Effector CD4-positive, alpha-beta T cell (primary cell): ENCODE results near the gene RNU6-9.
"Not testable (repeated sequence)": the region's sequence is repeated elsewhere in the genome, so short reads cannot be mapped to it uniquely, and the experiment has no call there.

Source experiments
- DNase-seq: peaks from one replicate; pipeline ENCODE4 v3.0.0-alpha.2; 2020

Gene RNU6-9

DNA sequence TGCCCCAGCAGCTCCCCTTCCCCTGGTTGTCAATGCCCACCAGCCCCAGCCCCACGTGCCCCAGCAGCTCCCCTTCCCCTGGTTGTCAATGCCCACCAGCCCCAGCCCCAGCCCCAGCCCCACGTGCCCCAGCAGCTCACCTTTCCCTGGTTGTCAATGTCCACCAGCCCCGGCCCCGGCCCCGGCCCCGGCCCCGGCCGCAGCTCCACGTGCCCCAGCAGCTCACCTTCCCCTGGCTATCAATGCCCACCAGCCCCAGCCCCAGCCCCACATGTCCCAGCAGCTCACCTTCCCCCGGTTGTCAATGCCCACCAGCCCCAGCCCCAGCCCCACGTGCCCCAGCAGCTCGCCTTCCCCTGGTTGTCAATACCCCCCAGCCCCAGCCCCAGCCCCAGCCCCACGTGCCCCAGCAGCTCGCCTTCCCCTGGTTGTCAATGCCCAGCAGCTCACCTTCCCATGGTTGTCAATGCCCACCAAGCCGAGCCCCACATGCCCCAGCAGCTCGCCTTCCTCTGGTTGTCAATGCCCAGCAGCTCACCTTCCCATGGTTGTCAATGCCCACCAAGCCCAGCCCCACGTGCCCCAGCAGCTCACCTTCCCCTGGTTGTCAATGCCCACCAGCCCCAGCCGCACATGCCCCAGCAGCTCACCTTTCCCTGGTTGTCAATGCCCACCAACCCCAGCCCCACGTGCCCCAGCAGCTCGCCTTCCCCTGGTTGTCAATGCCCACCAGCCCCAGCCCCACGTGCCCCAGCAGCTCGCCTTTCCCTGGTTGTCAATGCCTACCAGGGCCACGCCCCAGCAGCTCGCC lies 14.3 kb upstream of the RNU6-9 start:
- not testable (repeated sequence) for DNase-seq

DNA sequence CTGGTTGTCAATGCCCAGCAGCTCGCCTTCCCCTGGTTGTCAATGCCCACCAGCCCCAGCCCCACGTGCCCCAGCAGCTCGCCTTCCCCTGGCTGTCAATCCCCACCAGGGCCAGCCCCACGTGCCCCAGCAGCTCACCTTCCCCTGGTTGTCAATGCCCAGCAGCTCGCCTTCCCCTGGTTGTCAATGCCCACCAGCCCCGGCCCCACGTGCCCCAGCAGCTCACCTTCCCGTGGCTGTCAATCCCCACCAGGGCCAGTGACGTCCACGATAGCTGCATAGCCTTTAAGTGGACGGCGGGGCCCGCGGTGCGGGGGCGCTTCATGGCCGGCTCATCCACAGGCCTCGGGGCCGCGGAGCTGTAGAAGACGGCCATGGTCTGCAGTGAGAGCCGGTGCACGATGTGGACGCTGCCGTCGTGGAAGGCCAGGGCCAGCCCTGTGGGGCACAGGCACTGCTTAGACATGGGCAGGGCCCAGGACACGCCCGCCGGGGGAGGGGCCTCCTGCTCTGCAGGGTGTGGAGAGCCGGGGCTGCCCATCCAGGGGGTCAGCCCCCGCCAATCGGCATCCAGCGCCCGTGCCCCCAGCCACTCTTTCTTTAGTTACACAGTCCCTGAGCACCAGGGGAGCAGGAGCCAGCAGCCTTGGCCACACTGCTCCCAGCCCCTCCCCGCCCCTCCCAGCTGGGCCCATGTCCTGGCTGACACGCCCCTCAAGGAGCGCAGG lies 13.4 kb upstream of the RNU6-9 start:
- no peak for DNase-seq

DNA sequence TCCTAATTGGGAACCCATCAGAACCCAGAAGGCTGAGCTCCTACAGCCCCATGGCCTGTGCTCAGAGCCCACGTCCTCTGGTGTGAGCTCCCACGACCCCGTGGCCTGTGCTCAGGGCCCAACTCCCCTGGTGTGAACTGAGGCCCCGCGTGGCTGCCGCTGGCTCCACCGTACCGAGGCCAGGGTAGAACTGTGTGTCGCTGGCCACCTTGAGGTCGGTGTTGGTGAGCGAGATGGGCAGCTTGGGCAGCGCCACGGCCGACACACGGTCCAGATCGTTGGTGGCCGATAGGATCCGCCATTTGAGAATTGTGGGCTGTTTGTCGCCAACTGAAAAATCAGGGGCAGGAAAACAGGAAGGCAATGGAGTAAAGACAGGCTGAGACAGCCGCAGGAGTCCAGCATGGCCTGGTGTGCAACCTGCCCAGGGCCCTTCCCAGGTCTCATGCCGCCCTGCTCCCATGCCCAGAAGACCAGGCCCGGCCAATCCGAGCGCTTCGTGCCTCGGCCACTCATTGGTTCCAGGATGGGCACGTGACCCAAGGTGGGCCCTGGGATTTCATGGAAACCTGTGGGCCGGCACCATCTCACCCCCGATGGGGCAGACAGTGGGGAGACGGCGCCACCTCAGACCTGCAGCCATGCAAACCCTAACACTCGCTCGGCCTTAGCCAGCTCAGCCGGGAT lies 11.8 kb upstream of the RNU6-9 start:
- DNase-seq: no peak

DNA sequence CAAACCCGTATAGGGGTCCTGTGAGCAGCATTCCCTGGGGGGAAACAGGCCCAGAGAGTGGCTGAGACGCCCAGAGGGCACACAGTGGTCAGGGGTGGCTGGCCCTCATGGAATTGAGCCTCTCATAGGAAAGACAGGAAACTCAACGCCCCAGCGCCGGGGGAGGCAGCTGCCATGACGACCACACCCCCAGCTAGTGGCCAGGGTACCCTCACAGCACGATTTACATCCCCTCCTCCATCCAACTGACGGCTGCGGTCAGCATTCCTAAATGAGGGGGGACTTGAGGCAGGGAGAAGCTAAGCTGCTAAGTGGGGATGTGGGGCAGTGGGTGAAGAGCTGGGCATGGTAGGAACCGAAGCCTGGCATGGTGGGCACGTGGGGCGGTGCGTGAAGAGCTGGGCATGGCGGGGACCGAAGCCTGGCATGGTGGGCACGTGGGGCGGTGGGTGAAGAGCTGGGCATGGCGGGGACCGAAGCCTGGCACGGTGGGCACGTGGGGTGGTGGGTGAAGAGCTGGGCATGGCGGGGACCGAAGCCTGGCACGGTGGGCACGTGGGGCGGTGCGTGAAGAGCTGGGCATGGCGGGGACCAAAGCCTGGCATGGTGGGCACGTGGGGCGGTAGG lies 10.3 kb upstream of the RNU6-9 start:
- DNase-seq: no peak

DNA sequence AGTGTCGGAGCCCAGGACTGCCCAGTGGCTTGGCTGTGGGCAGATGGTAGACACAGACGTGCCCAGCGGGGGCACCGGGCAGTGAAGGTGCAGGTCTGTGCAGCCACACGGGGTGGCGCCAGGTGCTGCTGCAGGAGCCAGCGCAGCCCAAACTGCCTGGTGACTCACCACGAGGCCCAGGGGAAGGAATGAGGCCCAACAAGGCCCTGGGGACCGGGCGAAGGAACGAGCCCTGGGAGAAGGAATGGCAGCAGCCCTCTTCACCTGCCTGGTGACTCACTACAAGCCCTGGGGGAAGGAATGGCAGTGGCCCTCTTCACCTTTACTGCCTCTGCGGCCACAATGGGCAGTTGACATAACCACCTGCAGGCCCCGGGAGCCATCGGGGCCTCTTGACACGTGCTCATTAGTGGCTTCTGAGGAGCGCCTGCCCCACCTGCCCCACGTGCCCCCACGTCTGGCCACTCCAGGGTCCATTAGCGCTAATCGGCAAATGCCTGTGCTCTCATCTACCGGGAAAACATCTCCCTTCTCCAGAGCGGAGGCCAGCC lies 9.5 kb upstream of the RNU6-9 start:
- no peak for DNase-seq

DNA sequence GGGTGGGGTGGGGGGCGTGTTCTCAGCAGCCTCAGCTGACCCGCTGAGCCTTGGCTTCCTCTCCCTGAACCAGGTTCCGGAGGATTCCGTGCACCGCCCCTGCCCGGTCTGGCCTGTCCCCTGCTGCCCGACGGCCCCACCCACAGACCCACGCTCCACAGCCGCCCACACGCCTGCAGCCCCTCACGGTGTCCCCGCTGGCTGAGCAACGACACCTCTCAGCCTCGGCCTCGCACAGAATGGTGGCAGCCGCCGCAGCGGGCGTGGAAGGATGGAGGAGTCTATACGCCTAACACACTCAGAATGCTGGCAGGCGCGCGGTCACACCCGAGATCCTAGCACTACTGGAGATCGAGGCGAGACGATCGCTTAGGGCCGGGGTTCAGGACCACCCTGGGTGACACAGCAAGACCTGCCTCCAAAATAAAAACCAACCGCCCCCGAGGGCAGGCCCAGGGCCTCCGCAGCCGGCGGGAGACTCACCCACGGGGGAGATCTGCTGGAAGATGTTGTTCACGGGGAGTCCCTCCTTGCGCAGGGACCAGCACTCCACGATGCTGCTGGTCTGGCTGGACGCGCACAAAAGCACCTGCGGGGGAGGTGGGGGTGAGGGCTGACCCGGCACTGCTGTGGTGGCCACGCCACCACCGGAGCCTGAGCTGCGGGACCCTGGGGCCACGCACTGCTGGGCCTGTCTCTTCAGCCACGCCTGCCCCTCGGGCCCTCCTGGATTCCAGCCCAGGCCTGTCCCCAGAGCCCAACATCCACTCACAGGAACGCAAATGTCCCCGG lies 8.7 kb upstream of the RNU6-9 start:
- DNase-seq: no peak

DNA sequence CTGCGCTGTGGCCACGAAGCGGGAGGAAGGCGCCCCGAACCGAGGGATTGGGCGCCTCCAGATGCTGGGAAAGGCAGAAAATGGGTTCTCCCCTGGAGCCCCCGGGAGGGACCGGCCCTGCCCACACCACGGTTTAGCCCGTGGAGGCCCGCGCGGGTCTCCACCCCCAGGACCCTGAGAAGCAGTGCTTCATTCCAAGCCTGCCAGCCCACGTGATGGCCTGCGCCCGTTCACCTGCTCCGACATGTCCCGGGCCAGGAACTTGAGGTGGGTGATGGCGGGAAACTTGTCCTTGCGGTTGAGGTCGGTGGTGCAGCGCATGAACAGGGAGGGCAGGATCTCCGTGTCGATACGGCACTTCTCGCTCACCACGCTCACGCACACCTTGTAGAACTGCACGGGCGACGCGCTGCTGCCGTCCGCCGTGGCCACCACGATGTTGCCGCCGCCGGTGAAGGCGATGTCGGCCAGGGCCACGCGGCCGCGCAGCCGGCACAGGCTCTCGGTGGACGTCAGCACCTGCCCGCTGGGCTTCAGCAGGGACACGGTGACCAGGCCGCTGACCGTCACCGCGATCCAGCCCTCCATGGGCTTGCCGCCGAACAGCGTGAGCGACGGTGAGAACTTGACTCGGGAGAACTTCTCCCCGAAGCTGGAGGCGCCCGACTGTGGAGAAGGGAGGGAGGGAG lies 7.6 kb upstream of the RNU6-9 start:
- DNase-seq: no peak

DNA sequence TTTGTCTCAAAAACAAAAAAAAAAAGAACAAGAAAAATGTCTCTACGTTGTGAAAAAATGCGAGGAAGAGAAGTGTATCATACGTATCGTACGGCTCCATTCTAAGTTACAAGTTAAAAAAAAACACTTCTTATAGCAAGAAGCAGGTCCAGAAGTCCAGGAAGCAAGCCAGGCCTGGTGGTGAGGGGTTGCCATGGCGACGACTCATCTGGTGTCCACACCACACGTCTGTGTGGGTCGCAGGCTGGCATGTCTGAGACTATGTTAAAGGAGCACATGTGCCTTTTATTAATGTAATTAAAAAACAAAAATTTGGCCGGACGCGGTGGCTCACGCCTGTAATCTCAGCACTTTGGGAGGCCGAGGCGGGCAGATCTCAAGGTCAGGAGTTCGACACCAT lies 6.2 kb upstream of the RNU6-9 start:
- DNase-seq: no peak

DNA sequence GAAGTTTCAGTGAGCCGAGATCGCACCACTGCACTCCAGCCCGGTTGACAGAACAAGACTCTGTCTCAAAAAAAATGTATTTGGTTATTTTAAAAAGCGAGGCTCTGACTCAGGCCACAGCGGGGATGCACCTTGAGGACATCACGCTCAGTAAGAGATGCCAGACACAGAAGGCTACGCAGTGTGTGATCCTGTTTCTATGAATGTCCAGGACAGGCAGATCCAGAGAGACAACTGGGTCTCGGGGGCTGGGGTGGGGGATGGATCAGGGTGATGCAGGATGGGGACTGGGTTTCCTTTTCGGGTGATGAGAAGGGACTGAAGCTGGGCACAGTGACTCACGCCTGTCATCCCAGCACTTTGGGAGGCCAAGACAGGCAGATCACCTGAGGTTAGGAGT lies 5.7 kb upstream of the RNU6-9 start:
- DNase-seq: no peak

DNA sequence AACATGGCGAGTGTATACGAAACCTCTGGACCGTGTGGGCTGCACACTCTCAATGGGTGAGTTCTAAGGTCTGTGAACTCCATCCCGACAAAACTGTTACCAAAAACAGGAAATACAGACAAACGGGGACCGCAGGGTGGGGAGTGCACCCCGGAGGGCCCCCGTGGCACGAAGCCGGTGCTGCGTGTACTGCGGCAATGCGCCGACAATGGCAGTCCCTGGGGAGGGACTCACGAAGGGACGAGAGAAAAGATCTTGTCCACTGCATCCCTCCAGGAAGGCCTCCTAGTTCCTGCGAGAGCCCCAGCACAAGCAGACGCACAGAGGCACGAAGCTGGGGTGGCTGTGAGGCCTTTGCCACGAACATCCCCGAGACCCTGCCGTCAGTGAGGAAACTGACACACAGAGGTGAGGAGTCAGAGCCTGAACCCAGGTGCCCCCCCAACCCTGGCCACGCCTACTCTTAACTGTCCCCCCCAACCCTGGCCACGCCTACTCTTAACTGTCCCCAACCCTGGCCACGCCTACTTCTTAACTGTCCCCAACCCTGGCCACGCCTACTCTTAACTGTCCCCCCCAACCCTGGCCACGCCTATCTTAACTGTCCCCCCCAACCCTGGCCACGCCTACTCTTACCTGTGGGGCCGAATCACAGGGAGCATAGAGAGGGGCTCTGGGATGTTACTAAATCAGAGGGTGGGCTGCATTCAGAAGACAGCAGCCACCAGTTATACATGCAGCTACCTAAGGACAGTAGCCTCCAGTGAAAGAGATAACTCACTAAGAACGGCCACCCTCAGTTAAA lies 4.5 kb upstream of the RNU6-9 start:
- DNase-seq: peak; percentile 39

DNA sequence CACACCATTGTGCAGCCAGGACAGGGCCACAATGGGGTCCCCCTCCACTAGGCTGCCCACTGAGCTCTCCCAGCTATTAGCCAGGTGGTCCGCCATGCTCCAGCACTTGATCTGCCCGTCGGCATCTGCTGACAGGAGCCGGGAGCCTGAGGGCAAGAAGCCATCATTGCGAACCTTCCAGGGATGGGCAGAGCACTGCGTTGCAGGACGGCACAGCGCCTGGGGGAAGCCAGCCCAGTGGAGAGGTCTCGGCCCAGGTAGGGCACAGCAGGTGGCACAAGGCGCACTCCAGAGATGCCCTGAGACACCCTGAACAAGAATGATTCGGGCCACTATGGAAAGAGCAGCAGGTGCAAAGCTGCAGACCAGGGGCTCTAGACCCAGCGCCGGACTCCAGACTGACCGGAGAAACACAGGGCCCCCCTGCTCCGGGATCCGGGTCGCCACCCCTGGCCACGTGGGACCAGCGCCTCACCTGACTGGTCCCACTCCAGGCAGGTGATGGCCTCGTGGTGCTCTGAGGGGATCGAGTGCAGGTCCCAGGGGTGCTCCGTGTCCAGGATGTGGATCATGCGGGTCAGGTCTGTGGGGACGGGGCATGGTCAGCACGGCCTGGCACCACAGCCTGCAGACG lies 3.5 kb upstream of the RNU6-9 start:
- no peak for DNase-seq

DNA sequence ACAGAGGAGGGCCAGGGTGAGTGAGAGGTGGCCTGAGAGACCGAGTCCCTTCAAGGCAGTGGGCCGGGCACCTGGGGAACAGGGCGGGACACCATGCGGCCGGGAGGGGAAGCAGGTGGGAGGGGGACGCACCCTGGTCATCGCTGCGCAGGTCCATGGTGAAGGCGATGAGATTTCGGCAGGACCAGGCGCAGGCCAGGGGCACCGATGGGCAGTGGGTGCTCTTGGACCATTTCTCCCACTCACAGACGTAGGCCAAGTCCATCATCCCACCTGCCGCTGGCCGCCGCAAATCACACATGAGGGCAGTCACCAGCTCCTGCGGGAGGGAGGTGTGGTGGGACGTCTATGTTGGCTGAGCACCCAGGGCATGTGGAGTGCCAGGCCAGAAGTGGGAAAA lies 2.5 kb upstream of the RNU6-9 start:
- no peak for DNase-seq

DNA sequence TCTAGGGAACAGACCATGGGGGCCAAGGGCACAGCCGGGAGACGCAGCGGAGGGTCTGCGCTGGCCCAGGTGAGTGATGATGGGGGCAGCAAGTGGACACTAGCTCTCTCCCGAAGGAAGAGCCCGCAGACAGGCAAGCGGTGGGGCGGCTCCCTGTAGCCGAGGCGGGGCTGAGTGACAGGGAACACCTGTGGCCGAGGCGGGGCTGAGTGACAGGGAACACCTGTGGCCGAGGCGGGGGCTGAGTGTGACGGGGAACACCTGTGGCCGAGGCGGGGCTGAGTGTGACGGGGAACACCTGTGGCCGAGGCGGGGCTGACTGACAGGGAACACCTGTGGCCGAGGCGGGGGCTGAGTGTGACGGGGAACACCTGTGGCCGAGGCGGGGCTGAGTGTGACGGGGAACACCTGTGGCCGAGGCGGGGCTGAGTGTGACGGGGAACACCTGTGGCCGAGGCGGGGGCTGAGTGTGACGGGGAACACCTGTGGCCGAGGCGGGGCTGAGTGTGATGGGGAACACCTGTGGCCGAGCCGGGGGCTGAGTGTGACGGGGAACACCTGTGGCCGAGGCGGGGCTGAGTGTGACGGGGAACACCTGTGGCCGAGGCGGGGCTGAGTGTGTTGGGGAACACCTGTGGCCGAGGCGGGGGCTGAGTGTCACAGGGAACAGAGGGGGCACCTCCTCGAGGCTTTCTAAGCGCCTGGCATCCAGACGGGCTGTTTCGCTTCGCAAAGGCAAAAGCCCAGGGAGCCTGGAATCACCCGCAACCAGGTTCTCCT lies 1.7 kb upstream of the RNU6-9 start:
- DNase-seq: not testable (repeated sequence)

DNA sequence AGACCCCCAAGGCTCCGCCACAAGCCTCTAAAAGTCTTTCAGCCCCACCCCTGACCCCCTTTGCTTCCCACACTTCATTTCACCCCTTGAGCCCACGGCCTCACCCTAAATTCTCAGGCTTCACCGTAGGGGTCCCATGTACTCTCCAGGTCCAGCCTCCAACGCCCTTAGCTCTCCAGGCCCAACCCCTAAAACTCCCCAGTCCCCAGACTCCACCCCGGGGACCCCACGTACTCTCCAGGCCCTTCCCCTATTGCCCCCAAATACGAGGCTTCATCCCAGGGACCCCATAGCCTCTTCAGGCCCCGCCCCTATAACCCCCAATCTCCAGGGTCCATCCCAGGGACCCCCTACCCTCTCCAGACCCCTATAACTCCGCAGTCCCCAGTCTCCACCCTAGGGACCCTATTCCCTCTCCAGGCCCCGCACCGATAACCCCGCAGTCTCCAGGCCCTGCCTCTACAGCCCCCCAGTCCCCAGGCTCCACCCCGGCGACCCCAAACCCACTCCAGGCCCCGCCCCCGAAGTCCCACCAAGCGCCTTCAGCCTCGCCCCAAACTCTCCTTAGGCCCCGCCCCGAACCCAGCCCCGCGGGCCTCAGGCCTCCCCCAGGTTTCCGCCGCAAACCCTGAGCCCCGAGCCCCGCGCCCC lies 916 bp upstream of the RNU6-9 start:
- no peak for DNase-seq

DNA sequence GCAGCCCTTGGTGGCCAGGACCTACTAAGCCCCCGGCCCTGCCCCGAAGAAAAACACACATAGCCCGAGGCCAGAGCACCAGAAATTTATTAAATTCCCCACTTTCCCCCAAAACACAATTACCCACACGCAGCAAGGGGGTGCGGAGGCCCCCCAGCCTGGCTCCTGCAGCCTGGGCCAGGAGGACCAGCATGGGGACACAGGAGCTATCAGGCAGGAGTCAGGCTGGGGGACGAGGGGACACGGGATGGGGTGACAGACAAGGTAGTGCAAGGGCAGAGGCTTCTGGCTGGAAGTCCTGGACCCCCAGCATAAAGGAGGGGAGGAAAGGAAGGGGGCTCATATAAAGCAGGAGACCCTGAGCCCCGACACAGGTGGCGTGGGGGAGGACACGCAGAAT lies 3.1 kb downstream of the RNU6-9 start:
- DNase-seq: no peak

DNA sequence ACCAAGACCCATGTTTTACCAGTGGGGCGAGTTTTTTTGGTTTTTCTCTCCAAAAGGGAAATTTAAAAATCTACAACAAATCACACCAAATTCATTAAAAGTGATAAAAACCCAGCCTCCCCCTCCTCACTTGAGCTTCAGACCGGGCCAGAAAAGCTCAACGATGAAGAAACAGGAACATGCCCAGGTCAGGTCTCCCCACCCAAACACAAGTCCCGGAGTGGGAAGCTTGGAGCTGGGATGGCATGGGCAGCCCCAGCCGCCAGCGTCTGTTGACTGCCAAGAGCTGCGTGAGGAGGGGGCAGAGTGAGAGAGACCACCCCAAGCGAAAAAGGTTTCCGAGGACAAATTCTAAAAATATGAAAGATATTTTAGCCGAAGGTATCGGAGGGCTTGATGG lies 3.7 kb downstream of the RNU6-9 start:
- no peak for DNase-seq

DNA sequence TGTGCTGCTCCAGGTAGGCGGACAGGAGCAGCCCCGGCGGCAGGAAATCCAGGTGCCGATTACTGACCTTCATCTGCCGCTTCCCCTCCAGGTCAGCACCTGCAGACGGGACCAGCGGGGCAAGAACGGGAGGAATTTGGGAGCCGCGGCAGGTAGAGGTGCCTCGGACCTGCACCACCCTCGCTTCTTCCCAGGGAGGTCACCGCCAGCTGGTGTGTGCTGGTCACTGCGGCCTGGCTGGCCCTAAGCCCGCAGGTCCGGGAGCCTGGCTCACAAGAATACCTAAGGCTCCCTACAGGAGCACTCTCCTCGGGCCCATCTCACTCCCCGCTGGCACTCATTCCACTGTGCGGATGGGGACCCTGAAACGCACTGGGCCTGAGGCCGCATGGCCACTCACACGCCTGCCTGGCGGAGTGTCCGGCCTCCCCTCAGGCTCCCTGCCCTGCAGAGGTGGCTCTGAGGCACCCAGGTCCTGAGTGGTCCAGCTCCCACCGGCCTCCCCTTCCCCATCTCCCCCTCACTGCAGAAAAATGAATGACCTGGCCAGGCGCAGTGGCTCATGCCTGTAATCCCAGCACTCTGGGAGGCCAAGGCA lies 4.3 kb downstream of the RNU6-9 start:
- no peak for DNase-seq

DNA sequence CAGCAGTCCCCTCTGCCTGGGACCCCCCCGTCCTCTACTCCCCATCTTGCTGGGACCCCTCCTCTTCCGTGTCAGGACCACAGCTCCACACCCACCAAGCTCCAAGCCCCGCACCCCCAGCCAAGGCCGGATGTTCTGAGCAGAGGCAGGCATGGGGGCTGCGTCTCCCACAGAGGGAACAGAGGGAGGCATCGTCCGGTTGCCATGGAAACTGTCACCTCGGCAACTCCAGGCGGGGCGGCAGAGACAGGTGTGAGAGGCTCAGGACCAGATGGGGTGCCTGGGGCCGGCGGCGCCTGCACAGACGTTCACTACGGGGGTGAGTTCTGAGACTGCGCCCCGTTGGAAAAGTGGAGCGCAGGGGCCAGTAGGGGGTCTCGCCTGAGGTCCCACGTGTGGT lies 5.4 kb downstream of the RNU6-9 start:
- no peak for DNase-seq
